H1 (cell line): ENCODE results near the gene MTARC1.

ENCODE experiments used
- BCL11A ChIP-seq, 2 experiments: IDR thresholded peaks; one replicate each; pipeline ENCODE4 v1.6.1; 2011; ENCODE audit warnings: low read depth in 2 of 2, low read length in 2 of 2, mild to moderate bottlenecking in 2 of 2
- BRCA1 ChIP-seq: IDR thresholded peaks from 2 replicates; pipeline ENCODE4 v1.6.1; 2012; ENCODE audit warnings: low read depth, low read length, improper control_type of control experiment
- EZH2 ChIP-seq: fragments of 200-600 bp; sonication (generic); IDR thresholded peaks from 2 replicates; pipeline ENCODE4 v1.7.1; 2012; ENCODE audit warnings: low read depth, mild to moderate bottlenecking, moderate library complexity, low read length, inconsistent platforms; ENCODE audit not compliant: severe bottlenecking
- POLR2A ChIP-seq, 2 experiments: IDR thresholded peaks; 1 replicate in 1 of 2; 2 replicates in 1 of 2; pipeline ENCODE4 v1.6.1; 2011; ENCODE audit warnings: low read depth in 2 of 2, low read length in 2 of 2, mild to moderate bottlenecking in 2 of 2; ENCODE audit errors: control extremely low read depth in 1 of 2
- SP1 ChIP-seq: IDR thresholded peaks from 2 replicates; pipeline ENCODE4 v1.6.1; 2011; ENCODE audit warnings: low read depth, low read length
- ZNF274 ChIP-seq: IDR thresholded peaks from 2 replicates; pipeline ENCODE4 v1.7.0; 2012; ENCODE audit warnings: low read length, borderline replicate concordance; ENCODE audit errors: extremely low read depth
- TF ChIP-seq, protein P1 (sequence below), 3 experiments: IDR thresholded peaks; 1 replicate in 2 of 3; 2 replicates in 1 of 3; pipeline versions ENCODE4 v1.5.1 to v1.6.1; 2011; ENCODE audit warnings: low read length in 3 of 3, mild to moderate bottlenecking in 3 of 3, inconsistent platforms in 2 of 3, low read depth in 1 of 3, moderate library complexity in 1 of 3; ENCODE audit not compliant: insufficient read depth in 1 of 3; ENCODE audit errors: control extremely low read depth in 1 of 3
- TF ChIP-seq, protein P2 (sequence below): IDR thresholded peaks from 2 replicates; pipeline ENCODE4 v1.6.1; 2011; ENCODE audit warnings: low read depth, mild to moderate bottlenecking, low read length; ENCODE audit not compliant: insufficient read depth
- TF ChIP-seq, protein P3 (sequence below): IDR thresholded peaks from 2 replicates; pipeline ENCODE4 v1.6.1; 2011; ENCODE audit warnings: low read length, improper control_type of control experiment
- TF ChIP-seq, protein P4 (sequence below): IDR thresholded peaks from 2 replicates; pipeline ENCODE4 v1.6.1; 2012; ENCODE audit warnings: inconsistent platforms

DNA sequence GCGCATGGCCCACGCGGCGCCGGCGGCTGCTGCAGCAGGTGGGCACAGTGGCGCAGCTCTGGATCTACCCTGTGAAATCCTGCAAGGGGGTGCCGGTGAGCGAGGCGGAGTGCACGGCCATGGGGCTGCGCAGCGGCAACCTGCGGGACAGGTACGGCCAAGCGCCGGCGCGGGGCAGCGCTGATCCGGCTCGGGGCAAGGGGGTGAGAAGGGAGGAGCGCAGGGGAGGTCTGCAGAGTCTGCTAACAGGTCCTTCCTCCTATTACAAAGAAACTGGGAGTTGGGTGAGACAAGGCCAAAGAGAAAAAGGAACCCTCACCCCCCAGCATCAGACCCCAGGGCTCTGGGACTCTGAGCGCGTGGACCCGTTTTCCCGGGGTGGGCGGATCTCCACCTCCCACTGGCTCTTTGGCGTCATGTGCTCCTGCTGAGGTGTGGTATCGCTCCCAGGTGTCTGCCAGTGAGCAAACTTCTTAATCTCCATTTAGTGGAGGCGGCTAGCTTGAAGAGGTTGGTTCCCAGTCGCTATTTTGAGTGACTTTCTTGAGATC is 431 bp downstream of the MTARC1 start:
- TF ChIP-seq BRCA1: no peak
- TF ChIP-seq, protein P1, sequence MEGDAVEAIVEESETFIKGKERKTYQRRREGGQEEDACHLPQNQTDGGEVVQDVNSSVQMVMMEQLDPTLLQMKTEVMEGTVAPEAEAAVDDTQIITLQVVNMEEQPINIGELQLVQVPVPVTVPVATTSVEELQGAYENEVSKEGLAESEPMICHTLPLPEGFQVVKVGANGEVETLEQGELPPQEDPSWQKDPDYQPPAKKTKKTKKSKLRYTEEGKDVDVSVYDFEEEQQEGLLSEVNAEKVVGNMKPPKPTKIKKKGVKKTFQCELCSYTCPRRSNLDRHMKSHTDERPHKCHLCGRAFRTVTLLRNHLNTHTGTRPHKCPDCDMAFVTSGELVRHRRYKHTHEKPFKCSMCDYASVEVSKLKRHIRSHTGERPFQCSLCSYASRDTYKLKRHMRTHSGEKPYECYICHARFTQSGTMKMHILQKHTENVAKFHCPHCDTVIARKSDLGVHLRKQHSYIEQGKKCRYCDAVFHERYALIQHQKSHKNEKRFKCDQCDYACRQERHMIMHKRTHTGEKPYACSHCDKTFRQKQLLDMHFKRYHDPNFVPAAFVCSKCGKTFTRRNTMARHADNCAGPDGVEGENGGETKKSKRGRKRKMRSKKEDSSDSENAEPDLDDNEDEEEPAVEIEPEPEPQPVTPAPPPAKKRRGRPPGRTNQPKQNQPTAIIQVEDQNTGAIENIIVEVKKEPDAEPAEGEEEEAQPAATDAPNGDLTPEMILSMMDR (IDR thresholded peaks at IDR 0.05; ENCODE audit: control extremely low read depth in 1 of 3, insufficient read depth in 1 of 3, low read depth in 1 of 3, low read length in 3 of 3): no peak
- TF ChIP-seq SP1: no peak
- TF ChIP-seq EZH2: no peak
- TF ChIP-seq, protein P2, sequence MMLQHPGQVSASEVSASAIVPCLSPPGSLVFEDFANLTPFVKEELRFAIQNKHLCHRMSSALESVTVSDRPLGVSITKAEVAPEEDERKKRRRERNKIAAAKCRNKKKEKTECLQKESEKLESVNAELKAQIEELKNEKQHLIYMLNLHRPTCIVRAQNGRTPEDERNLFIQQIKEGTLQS: no peak
- peak; percentile 25 to 41; a peak in 2 of 3 replicates for TF ChIP-seq POLR2A (IDR thresholded peaks at IDR 0.05; ENCODE audit: control extremely low read depth in 1 of 2, low read depth in 2 of 2, low read length in 2 of 2)
- TF ChIP-seq BCL11A (IDR thresholded peaks at IDR 0.05; ENCODE audit: low read depth in 2 of 2, low read length in 2 of 2): no peak
- TF ChIP-seq ZNF274: no peak
- TF ChIP-seq, protein P3, sequence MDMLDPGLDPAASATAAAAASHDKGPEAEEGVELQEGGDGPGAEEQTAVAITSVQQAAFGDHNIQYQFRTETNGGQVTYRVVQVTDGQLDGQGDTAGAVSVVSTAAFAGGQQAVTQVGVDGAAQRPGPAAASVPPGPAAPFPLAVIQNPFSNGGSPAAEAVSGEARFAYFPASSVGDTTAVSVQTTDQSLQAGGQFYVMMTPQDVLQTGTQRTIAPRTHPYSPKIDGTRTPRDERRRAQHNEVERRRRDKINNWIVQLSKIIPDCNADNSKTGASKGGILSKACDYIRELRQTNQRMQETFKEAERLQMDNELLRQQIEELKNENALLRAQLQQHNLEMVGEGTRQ: peak; percentile 15; the same call in 1 of the 2 replicates
- TF ChIP-seq, protein P4, sequence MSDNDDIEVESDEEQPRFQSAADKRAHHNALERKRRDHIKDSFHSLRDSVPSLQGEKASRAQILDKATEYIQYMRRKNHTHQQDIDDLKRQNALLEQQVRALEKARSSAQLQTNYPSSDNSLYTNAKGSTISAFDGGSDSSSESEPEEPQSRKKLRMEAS: no peak
